HEK293T (cell line): Measurements from ENCODE around the gene NTF3.

Experiments used
- CTCF ChIA-PET: fragments of 350-600 bp; formaldehyde crosslinking; extraction: SDS; loops from one replicate; lab custom pipeline; 2021; ENCODE audit warnings: antibody characterized with exemption, inconsistent platforms; lab: Yijun Ruan, JAX
- POLR2A ChIA-PET: fragments of 350-600 bp; formaldehyde crosslinking; extraction: SDS; loops from one replicate; lab custom pipeline; 2020; ENCODE audit warnings: antibody characterized with exemption, inconsistent platforms; lab: Yijun Ruan, JAX
- DNase-seq: peaks from one replicate; pipeline ENCODE4 v3.0.0; 2012; ENCODE audit warnings: mixed read lengths; ENCODE audit errors: extremely low spot score
- ARNT ChIP-seq: fragments of 450-650 bp; IDR thresholded peaks from 2 replicates; pipeline ENCODE4 v1.6.1; 2017; ENCODE audit warnings: mild to moderate bottlenecking
- BHLHE40 ChIP-seq: fragments of 450-650 bp; IDR thresholded peaks from 2 replicates; pipeline ENCODE4 v1.6.1; 2016; ENCODE audit warnings: mild to moderate bottlenecking, moderate library complexity, borderline replicate concordance
- CTBP1 ChIP-seq: fragments of 450-650 bp; IDR thresholded peaks from 2 replicates; pipeline ENCODE4 v1.6.1; 2016; ENCODE audit warnings: borderline replicate concordance
- ELF4 ChIP-seq: fragments of 450-650 bp; IDR thresholded peaks from 2 replicates; pipeline ENCODE4 v1.6.1; 2017; ENCODE audit warnings: antibody characterized with exemption
- FOXA1 ChIP-seq: fragments of 450-650 bp; IDR thresholded peaks from 2 replicates; pipeline ENCODE4 v1.6.1; 2016; ENCODE audit warnings: mild to moderate bottlenecking
- FOXK2 ChIP-seq: fragments of 450-650 bp; IDR thresholded peaks from 2 replicates; pipeline ENCODE4 v1.6.1; 2016; ENCODE audit warnings: mild to moderate bottlenecking
- FOXM1 ChIP-seq: fragments of 450-650 bp; IDR thresholded peaks from 2 replicates; pipeline ENCODE4 v1.6.1; 2017; ENCODE audit warnings: mild to moderate bottlenecking, borderline replicate concordance
- HDGF ChIP-seq: fragments of 450-650 bp; IDR thresholded peaks from 2 replicates; pipeline ENCODE4 v1.6.1; 2017; ENCODE audit warnings: antibody characterized with exemption, borderline replicate concordance
- L3MBTL2 ChIP-seq: fragments of 450-650 bp; conservative IDR thresholded peaks from 2 replicates; pipeline ENCODE4 v1.6.1; 2016; ENCODE audit warnings: mild to moderate bottlenecking
- LEF1 ChIP-seq: fragments of 450-650 bp; IDR thresholded peaks from 2 replicates; pipeline ENCODE4 v1.6.1; 2017; ENCODE audit warnings: mild to moderate bottlenecking, borderline replicate concordance
- NFRKB ChIP-seq: fragments of 450-650 bp; IDR thresholded peaks from 2 replicates; pipeline ENCODE4 v1.6.1; 2016; ENCODE audit warnings: mild to moderate bottlenecking, moderate library complexity
- PKNOX1 ChIP-seq: fragments of 450-650 bp; IDR thresholded peaks from 2 replicates; pipeline ENCODE4 v1.6.1; 2016
- SP1 ChIP-seq: fragments of 450-650 bp; IDR thresholded peaks from 2 replicates; pipeline ENCODE4 v1.6.1; 2017
- SUZ12 ChIP-seq: fragments of 450-650 bp; IDR thresholded peaks from 2 replicates; pipeline ENCODE4 v1.6.1; 2016; ENCODE audit warnings: mild to moderate bottlenecking
- TARDBP ChIP-seq: fragments of 450-650 bp; IDR thresholded peaks from 2 replicates; pipeline ENCODE4 v1.6.1; 2016
- ZNF384 ChIP-seq: fragments of 450-650 bp; IDR thresholded peaks from 2 replicates; pipeline ENCODE4 v1.6.1; 2016

The NTF3 gene

GRCh38 chr12:5407034-5407856 lies 24.7 kb upstream of the NTF3 start:
- DNase-seq: no peak

GRCh38 chr12:5409619-5410018 lies 22.3 kb upstream of the NTF3 start:
- DNase-seq: no peak
- POLR2A ChIA-PET: no interaction called here
- CTCF ChIA-PET: interaction anchor here (0.7 kb wide), 1 partner anchor 63 kb away, joined by 3 read pairs; no protein-coding TSS in a partner anchor
- TF ChIP-seq FOXM1 (no peak), SUZ12 (no peak), ELF4 (no peak), PKNOX1 (no peak), LEF1 (no peak), SP1 (no peak), ARNT (no peak), TARDBP (no peak), CTBP1 (no peak), ZNF384 (no peak), FOXA1 (no peak), L3MBTL2 (no peak), NFRKB (no peak), HDGF (no peak), BHLHE40 (no peak)

More at GRCh38 chr12:5407034-5407856, 24.7 kb upstream of the NTF3 start:
- CTCF ChIA-PET: interaction anchor here (1.4 kb wide), 1 partner anchor 21 kb away, joined by 3 read pairs; no protein-coding TSS in a partner anchor
- POLR2A ChIA-PET: no interaction called here
- TF ChIP-seq FOXK2 (no peak), SP1 (no peak), BHLHE40 (no peak), FOXM1 (no peak), TARDBP (no peak), SUZ12 (no peak), L3MBTL2 (no peak), NFRKB (no peak), ELF4 (no peak), ARNT (no peak)

- POLR2A ChIA-PET: no interaction called here
- no peak for TF ChIP-seq CTBP1
- no peak for TF ChIP-seq LEF1
- no peak for TF ChIP-seq NFRKB
- TF ChIP-seq SP1: no peak
- TF ChIP-seq FOXA1: no peak
- TF ChIP-seq HDGF: no peak
- no peak for TF ChIP-seq ZNF384
- TF ChIP-seq ARNT: no peak
- no peak for TF ChIP-seq PKNOX1
- no peak for TF ChIP-seq ELF4
- no peak for DNase-seq
- CTCF ChIA-PET: no interaction called here
Observed at GRCh38 chr12:5416571-5416970, 15.3 kb upstream of the NTF3 start.

- ChIA-PET POLR2A (no interaction called here), CTCF (no interaction called here)
- TF ChIP-seq FOXM1: no peak
- TF ChIP-seq FOXA1: no peak
- no peak for TF ChIP-seq CTBP1
- TF ChIP-seq PKNOX1: no peak
- no peak for TF ChIP-seq TARDBP
- DNase-seq: no peak
Observed at GRCh38 chr12:5417500-5417899, 14.4 kb upstream of the NTF3 start.

GRCh38 chr12:5428332-5429221 lies 3.3 kb upstream of the NTF3 start:
- TF ChIP-seq SP1 (no peak), NFRKB (no peak), TARDBP (no peak), ZNF384 (no peak), L3MBTL2 (no peak), FOXK2 (no peak), HDGF (no peak), BHLHE40 (no peak)
- DNase-seq: no peak
- ChIA-PET CTCF (interaction anchor here (0.6 to 3.7 kb wide), 23 partner anchors 8 to 609 kb away, joined by 3 to 26 read pairs (median 3); no protein-coding TSS in a partner anchor), POLR2A (no interaction called here)
